Spinal cord (tissue), 10 donors: ENCODE results near the gene DHFR2. TPM values are rescaled to one million over a fixed set of nuclear protein-coding genes. Genes with fewer than 3 reads are reported as not detected.

ENCODE experiments used
- DNase-seq, 6 donors: peaks; one replicate each; pipeline versions ENCODE4 v3.0.0 to v3.0.0-alpha.2; 2013 to 2015; ENCODE audit warnings: low spot score in 6 of 6, low read depth in 4 of 6
- H3K27ac ChIP-seq: one replicate; pipeline ENCODE4 v1.5.1; 2013; ENCODE audit warnings: low read depth, low read length, control low read depth
- H3K27me3 ChIP-seq: one replicate; pipeline ENCODE4 v1.6.1; 2013; ENCODE audit warnings: low read length; ENCODE audit not compliant: control insufficient read depth, insufficient read depth
- H3K36me3 ChIP-seq: one replicate; pipeline ENCODE4 v1.6.1; 2013; ENCODE audit warnings: low read length; ENCODE audit not compliant: control insufficient read depth, insufficient read depth
- H3K4me1 ChIP-seq: one replicate; pipeline ENCODE4 v1.6.1; 2013; ENCODE audit warnings: low read length; ENCODE audit not compliant: control insufficient read depth, insufficient read depth
- H3K4me3 ChIP-seq: one replicate; pipeline ENCODE4 v1.5.1; 2013; ENCODE audit warnings: low read depth, low read length, control low read depth
- H3K9me3 ChIP-seq: one replicate; pipeline ENCODE4 v1.6.1; 2013; ENCODE audit warnings: low read length; ENCODE audit not compliant: control insufficient read depth, insufficient read depth
- WGBS: methylation state at CpG from one replicate; pipeline ENCODE4 v1.1.5; 2013; ENCODE audit warnings: missing lambda C conversion rate; ENCODE audit not compliant: insufficient coverage; 5-methylcytosine and 5-hydroxymethylcytosine counted together
- polyA plus RNA-seq, 2 donors: library from polyadenylated mRNA; unstranded; fragments of 120-200 nt; gene quantifications; one replicate each; pipeline ENCODE4 v1.2.1, GENCODE V29; 2013; ENCODE audit not compliant: insufficient read length in 2 of 2
- total RNA-seq, 2 donors: library from RNA; depleted of rRNA in 1 of 2; stranded (reverse); fragments of 120-200 nt in 1 of 2; fragments of >200 nt in 1 of 2; gene quantifications; one replicate each; pipeline versions ENCODE4 v1.2.3 to v1.2.4, GENCODE V29; 2013 to 2014
- donor health status: healthy.

Gene DHFR2
- total and polyA plus RNA-seq, 4 donors = 9.4 to 15.0 (median 11.1) TPM

DNA sequence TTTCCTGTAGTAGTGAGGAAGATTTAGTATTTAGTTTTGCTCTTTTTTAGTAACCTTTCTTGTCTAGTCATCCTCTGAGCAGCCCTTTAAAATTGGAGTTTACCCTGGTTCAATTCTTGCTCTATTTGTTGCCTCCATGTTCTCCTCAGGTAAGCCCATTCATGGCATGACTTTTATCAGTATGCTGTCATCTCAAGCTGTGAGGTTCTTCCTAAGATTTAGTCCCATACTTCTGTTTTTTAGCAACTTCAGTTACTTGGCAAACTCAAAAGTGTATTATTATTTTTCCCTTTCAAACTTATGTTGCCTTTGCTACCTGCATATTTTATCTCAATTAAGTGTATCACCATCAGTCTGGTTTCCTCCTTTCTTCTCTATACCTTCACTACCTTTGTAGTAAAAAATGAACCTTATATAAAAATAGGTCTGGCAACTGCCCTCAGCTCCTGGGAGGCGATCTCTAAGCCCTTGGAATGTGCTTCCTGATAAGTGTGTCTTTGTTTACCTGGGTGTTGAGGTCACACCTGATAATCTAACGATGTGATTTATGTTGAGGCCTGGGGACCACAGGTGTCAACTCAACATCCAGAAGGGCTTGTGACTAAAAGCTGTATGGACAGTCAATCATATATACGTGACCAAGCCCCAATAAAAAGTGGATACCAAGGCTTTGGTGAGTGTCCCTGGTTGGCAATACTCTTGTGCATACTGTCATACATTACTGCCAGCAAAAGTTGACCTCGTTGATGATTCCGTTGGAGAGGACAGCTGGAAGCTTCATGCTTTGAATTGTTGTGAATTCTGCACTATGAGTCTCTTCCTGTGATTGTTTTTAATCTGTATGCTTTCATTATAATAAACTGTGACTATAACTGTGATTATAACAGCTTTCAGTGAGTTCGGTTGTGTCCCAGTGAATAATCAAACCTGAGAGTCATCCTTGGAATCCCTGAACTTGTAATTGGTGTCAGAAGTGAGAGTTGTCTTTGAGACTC is 4.1 kb upstream of the DHFR2 start:
- Histone ChIP-seq H3K36me3 (peaks cover 2% of the 10 kb centered on the region), H3K9me3 (no peaks in the 10 kb centered on the region), H3K4me1 (peaks cover 6% of the 10 kb centered on the region), H3K4me3 (no peak overlapping the region), H3K27ac (no peak overlapping the region), H3K27me3 (no peaks in the 10 kb centered on the region)
- 88% methylated on average over 2 of the region's 6 CpGs for WGBS
- no peak for DNase-seq

DNA sequence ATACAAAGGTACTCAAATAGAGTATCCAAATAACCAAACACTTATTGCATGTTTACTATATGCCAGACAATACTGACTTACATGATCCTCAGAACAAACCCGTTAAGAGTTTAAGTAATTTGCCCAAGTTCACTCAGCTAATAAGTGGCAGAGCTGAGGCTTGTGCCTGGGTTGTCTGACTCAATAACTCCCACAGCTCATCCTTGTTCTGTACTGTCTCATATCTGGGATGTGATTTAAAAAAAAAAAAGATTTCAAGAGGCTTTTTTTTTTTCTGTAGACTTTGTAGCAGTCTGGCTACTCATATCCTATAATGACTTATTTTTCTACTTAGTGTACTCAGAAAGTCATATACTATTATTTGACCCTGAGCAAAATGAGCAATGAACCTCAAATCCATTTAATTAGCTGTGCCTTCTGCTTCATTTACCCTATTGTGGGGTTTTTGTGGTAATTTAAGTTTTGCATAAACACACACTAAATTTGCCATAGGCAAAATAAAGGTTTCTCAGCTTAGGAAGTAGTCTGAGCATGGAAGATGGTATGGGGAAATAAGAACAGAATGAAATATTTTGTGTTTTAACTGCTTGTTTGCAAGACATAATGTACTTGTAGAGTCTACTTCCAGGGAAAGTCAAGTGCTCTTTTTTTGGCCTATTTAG is 3.2 kb upstream of the DHFR2 start:
- H3K4me3 ChIP-seq = no peak overlapping the region
- no CpG with 5 or more reads among the region's 1 CpG for WGBS
- H3K27me3 ChIP-seq = no peaks in the 10 kb centered on the region
- H3K27ac ChIP-seq = no peak overlapping the region
- no peak for DNase-seq
- no peaks in the 10 kb centered on the region for H3K36me3 ChIP-seq
- H3K9me3 ChIP-seq = no peaks in the 10 kb centered on the region
- peaks cover 6% of the 10 kb centered on the region for H3K4me1 ChIP-seq

DNA sequence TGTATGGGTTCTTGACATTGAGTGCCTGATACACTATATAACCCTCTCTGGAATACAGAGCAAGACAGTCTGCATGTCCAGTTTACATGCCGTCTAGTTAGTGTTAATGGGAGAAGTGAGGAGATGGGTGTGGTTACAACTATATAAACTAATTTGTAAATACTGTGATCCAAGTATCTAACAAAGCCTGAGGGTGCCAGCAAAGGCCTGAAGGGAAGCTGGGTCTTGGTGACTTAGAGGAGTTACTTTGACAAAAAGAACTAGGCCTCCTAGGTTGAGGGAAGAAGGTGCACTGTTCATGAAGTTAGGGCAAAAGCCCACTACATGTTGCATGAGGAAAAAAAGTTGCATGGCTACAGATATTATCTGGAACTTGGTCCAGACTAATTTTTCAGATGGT is 2.4 kb upstream of the DHFR2 start:
- H3K4me3 ChIP-seq = no peak overlapping the region
- no peaks in the 10 kb centered on the region for H3K36me3 ChIP-seq
- H3K27me3 ChIP-seq = no peaks in the 10 kb centered on the region
- WGBS = no CpG with 5 or more reads among the region's 1 CpG
- DNase-seq = no peak
- H3K27ac ChIP-seq = no peak overlapping the region
- H3K4me1 ChIP-seq = peaks cover 6% of the 10 kb centered on the region
- no peaks in the 10 kb centered on the region for H3K9me3 ChIP-seq

DNA sequence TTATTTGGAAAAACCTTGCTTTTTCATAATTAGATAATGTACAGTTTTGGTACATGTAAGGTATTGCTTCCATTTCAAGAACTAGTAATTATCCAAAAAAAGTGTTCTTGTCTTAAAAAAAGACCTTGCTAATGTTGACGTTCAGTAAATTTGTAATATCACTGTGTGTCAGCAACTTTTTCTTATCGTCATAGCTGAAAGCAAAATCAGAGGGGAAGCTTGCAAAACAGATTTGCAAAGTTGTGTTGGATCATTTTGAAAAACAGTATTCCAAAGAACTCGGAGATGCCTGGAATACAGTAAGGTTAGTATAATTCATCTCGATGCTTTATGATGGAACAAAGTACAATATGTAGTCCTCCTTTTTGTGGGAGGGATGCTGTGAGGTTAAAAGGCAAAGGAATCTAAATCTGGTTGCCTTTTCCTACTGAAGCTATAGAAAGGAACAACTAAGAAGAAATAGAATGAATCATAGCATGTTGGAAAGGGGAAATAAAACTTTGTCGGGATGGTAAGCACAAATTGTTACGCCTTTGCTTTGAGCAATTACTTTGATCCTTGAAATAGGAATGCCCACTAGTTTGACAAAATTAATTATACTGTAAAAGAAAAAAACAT is 1.6 kb upstream of the DHFR2 start:
- 86% methylated on average over 3 of the region's 6 CpGs for WGBS
- H3K4me3 ChIP-seq = no peak overlapping the region
- no peak for DNase-seq
- no peaks in the 10 kb centered on the region for H3K27me3 ChIP-seq
- peaks cover 6% of the 10 kb centered on the region for H3K4me1 ChIP-seq
- no peak overlapping the region for H3K27ac ChIP-seq
- H3K36me3 ChIP-seq = peaks cover 3% of the 10 kb centered on the region
- no peaks in the 10 kb centered on the region for H3K9me3 ChIP-seq

DNA sequence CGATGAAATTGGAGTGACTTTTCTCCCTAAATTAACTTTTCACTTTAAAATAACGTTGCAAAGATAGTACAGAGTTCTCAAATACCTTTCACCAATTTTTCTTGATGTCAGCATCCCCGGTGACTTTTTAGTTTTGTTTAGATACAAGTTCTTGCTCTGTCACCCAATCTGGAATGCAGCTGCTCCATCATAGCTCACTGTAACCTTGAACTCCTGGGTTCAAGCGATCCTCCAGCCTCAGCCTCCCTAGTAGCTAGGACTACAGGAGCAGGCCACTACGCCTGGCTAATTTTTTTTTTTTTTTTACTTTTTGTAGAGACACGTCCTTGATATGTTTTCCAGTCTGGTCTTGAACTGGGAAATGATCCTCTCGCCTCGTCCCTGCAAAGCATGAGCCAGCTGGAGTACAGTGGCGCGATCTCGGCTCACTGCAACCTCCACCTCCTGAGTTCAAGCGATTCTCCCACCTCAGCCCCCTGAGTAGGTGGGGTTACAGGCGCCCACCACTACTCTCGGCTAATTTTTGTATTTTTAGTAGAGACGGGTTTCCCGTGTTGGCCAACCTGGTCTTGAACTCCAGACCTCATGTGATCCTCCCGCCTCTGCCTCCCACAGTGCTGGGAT is 892 bp upstream of the DHFR2 start:
- Histone ChIP-seq H3K27ac (peak overlapping the region; percentile 92), H3K4me1 (peaks cover 6% of the 10 kb centered on the region), H3K9me3 (no peaks in the 10 kb centered on the region), H3K36me3 (peaks cover 6% of the 10 kb centered on the region), H3K4me3 (peak overlapping the region; percentile 75), H3K27me3 (no peaks in the 10 kb centered on the region)
- WGBS = 55% methylated on average over 4 of the region's 17 CpGs
- no peak for DNase-seq

DNA sequence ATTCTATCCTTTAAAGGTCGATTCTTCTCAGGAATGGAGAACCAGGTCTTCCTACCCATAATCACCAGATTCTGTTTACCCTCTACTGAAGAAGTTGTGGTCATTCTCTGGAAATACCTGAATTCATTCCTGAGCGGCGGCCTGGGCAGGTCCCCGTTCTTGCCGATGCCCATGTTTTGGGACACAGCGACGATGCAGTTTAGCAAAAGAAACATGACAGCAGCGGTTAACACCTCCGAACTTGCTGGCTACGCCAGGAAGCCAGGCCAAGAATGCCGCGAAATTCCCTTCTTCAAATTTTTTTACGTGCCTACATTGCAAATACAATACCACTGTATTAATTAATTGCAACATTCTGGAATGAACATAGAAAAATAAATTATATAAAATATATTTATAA is 1.4 kb downstream of the DHFR2 start:
- H3K27ac ChIP-seq = no peak overlapping the region
- H3K36me3 ChIP-seq = peaks cover 6% of the 10 kb centered on the region
- no peaks in the 10 kb centered on the region for H3K27me3 ChIP-seq
- whole genome bisulfite sequencing = 98% methylated on average over 8 of the region's 13 CpGs
- no peak overlapping the region for H3K4me3 ChIP-seq
- DNase-seq = no peak
- H3K4me1 ChIP-seq = peaks cover 6% of the 10 kb centered on the region
- H3K9me3 ChIP-seq = no peaks in the 10 kb centered on the region

DNA sequence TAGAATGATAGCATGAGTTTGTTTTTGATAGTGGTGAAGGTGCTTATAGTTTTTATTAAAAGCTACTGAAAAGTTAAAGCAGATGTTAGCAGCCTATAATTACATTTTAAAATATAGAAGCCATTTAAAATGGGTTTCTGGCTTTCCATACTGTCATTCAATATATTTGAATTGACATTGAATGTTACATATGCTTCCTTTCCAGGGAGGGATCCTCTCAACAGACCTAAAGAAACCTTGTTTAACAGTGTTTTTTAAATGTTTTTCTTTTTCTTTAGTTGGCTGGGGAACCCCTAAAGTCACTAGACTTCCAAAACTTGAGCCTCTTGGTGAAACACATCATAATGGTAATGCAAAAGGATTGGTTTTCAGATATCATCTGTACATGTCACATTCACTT is 12.2 kb downstream of the DHFR2 start:
- no peak overlapping the region for H3K27ac ChIP-seq
- no peaks in the 10 kb centered on the region for H3K4me1 ChIP-seq
- H3K27me3 ChIP-seq = no peaks in the 10 kb centered on the region
- peaks cover 4% of the 10 kb centered on the region for H3K36me3 ChIP-seq
- H3K4me3 ChIP-seq = no peak overlapping the region
- H3K9me3 ChIP-seq = no peaks in the 10 kb centered on the region
- no peak for DNase-seq

DNA sequence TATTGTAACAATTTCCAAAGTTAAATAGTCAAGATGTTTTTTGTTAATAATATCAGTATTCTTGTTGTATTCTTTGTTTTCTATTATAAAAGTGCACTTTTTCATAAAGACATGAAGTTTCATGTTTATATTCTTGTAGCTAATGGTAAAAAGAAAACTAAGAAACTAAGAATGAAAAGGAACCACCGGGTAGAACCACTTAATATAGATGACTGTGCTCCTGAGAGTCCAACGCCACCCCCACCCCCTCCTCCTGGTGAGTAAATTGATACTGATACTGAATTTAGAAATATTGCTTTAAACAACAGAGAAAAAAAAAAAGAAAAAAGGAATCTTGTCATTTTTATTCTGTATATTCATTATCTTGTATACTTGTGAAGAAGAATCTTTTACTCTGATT is 13.4 kb downstream of the DHFR2 start:
- Histone ChIP-seq H3K27me3 (no peaks in the 10 kb centered on the region), H3K36me3 (peaks cover 11% of the 10 kb centered on the region), H3K9me3 (no peaks in the 10 kb centered on the region), H3K27ac (no peak overlapping the region), H3K4me1 (no peaks in the 10 kb centered on the region), H3K4me3 (no peak overlapping the region)
- no peak for DNase-seq
- no CpG with 5 or more reads among the region's 2 CpGs for whole genome bisulfite sequencing

DNA sequence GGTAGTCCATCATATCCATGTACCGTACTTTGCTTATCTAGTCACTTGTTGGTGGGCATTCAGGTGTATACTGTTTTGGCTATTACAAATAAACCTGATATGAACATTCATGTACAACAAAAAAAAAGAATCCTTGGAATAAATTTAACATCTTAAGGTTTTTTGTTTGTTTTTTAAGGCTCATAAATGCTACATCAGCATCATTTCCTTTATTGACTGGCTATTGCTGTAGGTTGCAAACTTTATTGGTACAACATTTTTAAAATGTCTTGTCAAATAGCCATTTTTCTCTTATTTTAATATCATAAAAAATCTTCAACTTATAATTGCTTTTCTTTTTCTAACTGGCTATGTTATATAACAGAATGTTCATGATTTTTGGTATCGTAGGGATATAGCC is 16.2 kb downstream of the DHFR2 start:
- H3K4me1 ChIP-seq = no peaks in the 10 kb centered on the region
- no peaks in the 10 kb centered on the region for H3K27me3 ChIP-seq
- peaks cover 19% of the 10 kb centered on the region for H3K36me3 ChIP-seq
- no CpG with 5 or more reads among the region's 2 CpGs for WGBS
- no peak overlapping the region for H3K4me3 ChIP-seq
- no peak for DNase-seq
- H3K9me3 ChIP-seq = no peaks in the 10 kb centered on the region
- H3K27ac ChIP-seq = no peak overlapping the region
